IMR-90 (cell line): ENCODE data around the gene CRACR2B. TPM values are rescaled to one million over a fixed set of nuclear protein-coding genes. Genes with fewer than 3 reads are reported as not detected.
A peak's percentile ranks its signal among the peaks of the same experiment; 100 is the strongest.

Experiments used
- ATAC-seq: fragments of 200-7000 bp; cut with Tn5 transposase; 2 replicates; pipeline ENCODE4 v1.9.1; 2020; ENCODE audit warnings: low read depth, mild to moderate bottlenecking, moderate library complexity
- BruUV-seq: library from RNA; stranded (reverse); fragments of 400-500 nt; replicated peaks from 2 replicates; lab custom pipeline; 2021; lab: Mats Ljungman, UMichigan
- CTCF ChIA-PET: fragments of 300-600 bp; formaldehyde crosslinking; extraction: SDS; loops from one replicate; lab custom pipeline; 2021; ENCODE audit warnings: antibody characterized with exemption; lab: Yijun Ruan, JAX
- POLR2A ChIA-PET: fragments of 300-600 bp; sonication (Branson Sonifier 250); formaldehyde crosslinking; loops from one replicate; lab custom pipeline; 2022; ENCODE audit warnings: antibody characterized with exemption; ENCODE audit not compliant: unreplicated experiment; lab: Charles Lee
- DNase-seq: peaks from one replicate; pipeline ENCODE4 v3.0.0; 2013
- H2AFZ ChIP-seq: replicated peaks from 2 replicates; pipeline ENCODE3; 2013; ENCODE audit warnings: low read length, mild to moderate bottlenecking; ENCODE audit not compliant: poor library complexity
- H2AK5ac ChIP-seq: 2 replicates; pipeline ENCODE4 v1.6.1; 2013; ENCODE audit warnings: low read depth, low read length, inconsistent platforms
- H2AK9ac ChIP-seq: replicated peaks from 2 replicates; pipeline ENCODE3; 2013; ENCODE audit warnings: mild to moderate bottlenecking, low read depth, low read length, moderate library complexity; ENCODE audit not compliant: poor library complexity
- H2BK120ac ChIP-seq: 2 replicates; pipeline ENCODE4 v1.6.1; 2013; ENCODE audit warnings: low read depth, low read length, inconsistent platforms
- H2BK15ac ChIP-seq: 3 replicates; pipeline ENCODE4 v1.6.1; 2013; ENCODE audit warnings: low read depth, low read length, inconsistent platforms
- H2BK20ac ChIP-seq: 2 replicates; pipeline ENCODE4 v1.6.1; 2013; ENCODE audit warnings: low read depth, mild to moderate bottlenecking, inconsistent platforms, low read length, moderate library complexity
- H2BK5ac ChIP-seq: 2 replicates; pipeline ENCODE4 v1.6.1; 2013; ENCODE audit warnings: mild to moderate bottlenecking, low read depth, low read length, inconsistent platforms; ENCODE audit not compliant: poor library complexity, severe bottlenecking
- H3K14ac ChIP-seq: replicated peaks from 2 replicates; pipeline ENCODE4 v1.6.1; 2013; ENCODE audit warnings: low read depth, low read length, inconsistent platforms
- H3K18ac ChIP-seq: 2 replicates; pipeline ENCODE4 v1.6.1; 2013; ENCODE audit warnings: low read depth, low read length, control low read depth
- H3K23ac ChIP-seq: 2 replicates; pipeline ENCODE4 v1.6.1; 2013; ENCODE audit warnings: low read depth, low read length, inconsistent platforms
- H3K27ac ChIP-seq: 2 replicates; pipeline ENCODE4 v1.5.1; 2013; ENCODE audit warnings: mild to moderate bottlenecking, control low read depth, low read length; ENCODE audit not compliant: insufficient read depth
- H3K27me3 ChIP-seq: 2 replicates; pipeline ENCODE4 v1.6.1; 2013; ENCODE audit warnings: low read length; ENCODE audit not compliant: control insufficient read depth, insufficient read depth
- H3K36me3 ChIP-seq: 2 replicates; pipeline ENCODE4 v1.6.1; 2013; ENCODE audit warnings: low read length, mixed read lengths; ENCODE audit not compliant: control insufficient read depth, insufficient read depth
- H3K4ac ChIP-seq: 2 replicates; pipeline ENCODE4 v1.6.1; 2013; ENCODE audit warnings: low read depth, low read length, inconsistent platforms
- H3K4me1 ChIP-seq: 2 replicates; pipeline ENCODE4 v1.6.1; 2013; ENCODE audit warnings: low read length, mixed read lengths; ENCODE audit not compliant: control insufficient read depth, insufficient read depth
- H3K4me2 ChIP-seq: 2 replicates; pipeline ENCODE4 v1.6.1; 2013; ENCODE audit warnings: low read depth, mild to moderate bottlenecking, control low read depth, low read length, moderate library complexity
- H3K4me3 ChIP-seq: 2 replicates; pipeline ENCODE4 v1.5.1; 2013; ENCODE audit warnings: low read depth, mild to moderate bottlenecking, control low read depth, low read length, moderate library complexity; ENCODE audit not compliant: insufficient read depth
- H3K56ac ChIP-seq: 2 replicates; pipeline ENCODE4 v1.6.1; 2013; ENCODE audit warnings: low read length, inconsistent platforms; ENCODE audit not compliant: insufficient read depth; ENCODE audit errors: extremely low read depth
- H3K79me1 ChIP-seq, 2 experiments: 2 replicates each; pipeline ENCODE4 v1.6.1; 2013; ENCODE audit warnings: low read length in 2 of 2, inconsistent platforms in 1 of 2, low read depth in 1 of 2
- H3K9ac ChIP-seq: 2 replicates; pipeline ENCODE4 v1.6.1; 2013; ENCODE audit warnings: low read depth, low read length, control low read depth
- H3K9me1 ChIP-seq: 2 replicates; pipeline ENCODE4 v1.6.1; 2013; ENCODE audit warnings: low read length, inconsistent platforms; ENCODE audit not compliant: insufficient read depth
- H3K9me3 ChIP-seq: 2 replicates; pipeline ENCODE4 v1.6.1; 2013; ENCODE audit warnings: low read length; ENCODE audit not compliant: control insufficient read depth, insufficient read depth
- H4K20me1 ChIP-seq: 2 replicates; pipeline ENCODE4 v1.6.1; 2013; ENCODE audit warnings: low read length, inconsistent platforms; ENCODE audit not compliant: insufficient read depth
- H4K5ac ChIP-seq: 2 replicates; pipeline ENCODE4 v1.6.1; 2013; ENCODE audit warnings: mild to moderate bottlenecking, low read depth, low read length, control low read depth
- H4K8ac ChIP-seq, 2 experiments: 2 replicates each; pipeline ENCODE4 v1.6.1; 2013; ENCODE audit warnings: low read depth in 2 of 2, low read length in 2 of 2, control low read depth in 1 of 2, inconsistent platforms in 1 of 2
- H4K91ac ChIP-seq: 2 replicates; pipeline ENCODE4 v1.6.1; 2013; ENCODE audit warnings: low read depth, low read length, inconsistent platforms; ENCODE audit not compliant: insufficient read depth
- MAFK ChIP-seq: IDR thresholded peaks from 2 replicates; pipeline ENCODE4 v1.6.1; 2012; ENCODE audit warnings: low read depth, low read length, improper control_type of control experiment
- NFE2L2 ChIP-seq: fragments of 150-350 bp; IDR thresholded peaks from 2 replicates; pipeline ENCODE4 v1.6.1; 2016; ENCODE audit warnings: low read depth, mild to moderate bottlenecking, low read length
- WGBS, 2 experiments: methylation state at CpG; one replicate each; pipeline versions ENCODE4 v1.1.5 to v1.1.7; 2013; ENCODE audit warnings: missing lambda C conversion rate in 2 of 2; ENCODE audit not compliant: insufficient read length in 1 of 2; ENCODE audit errors: extremely low coverage in 2 of 2; 5-methylcytosine and 5-hydroxymethylcytosine counted together
- dilution Hi-C: fragments of 300-500 bp; cut with HindIII; formaldehyde crosslinking; loops from one replicate; pipeline ENCODE4 v1.14.3; 2018; ENCODE audit warnings: low sequenced_read_pairs; ENCODE audit not compliant: unreplicated experiment
- in situ Hi-C: fragments of 300-500 bp; cut with MboI; formaldehyde crosslinking; loops from 3 replicates; pipeline ENCODE4 v1.14.3; 2019; ENCODE audit warnings: low sequenced_read_pairs, inconsistent platforms, mixed read lengths
- intact Hi-C: fragments of 100-400 bp; cut with micrococcal nuclease; formaldehyde crosslinking; loops from 2 replicates; pipeline ENCODE4 v1.10.0; 2022
- polyA plus RNA-seq, 3 experiments: library from polyadenylated mRNA; depleted of rRNA; stranded (reverse); fragments of >200 nt; gene quantifications; 2 replicates each; pipeline ENCODE4 v1.2.3, GENCODE V29; 2012; ENCODE audit warnings: low replicate concordance in 1 of 3
- total RNA-seq: library from RNA; depleted of rRNA; stranded (reverse); fragments of >200 nt; gene quantifications from 2 replicates; pipeline ENCODE4 v1.2.3, GENCODE V29; 2012

The CRACR2B gene
- total and polyA plus RNA-seq, 2 of the 4 experiments (the other 2 are of a cell fraction): 0.54 to 2.5 TPM

GRCh38 chr11:833849-834311 lies 6.2 kb downstream of the CRACR2B start:
- no peak for DNase-seq
- no peak for ATAC-seq
- CTCF ChIA-PET: interaction anchor here (0.8 kb wide), 1 partner anchor 51 kb away, joined by 3 read pairs; no protein-coding TSS in a partner anchor

More at GRCh38 chr11:833849-834311, 6.2 kb downstream of the CRACR2B start:
- Histone ChIP-seq H2AK9ac (peak overlapping the region; percentile 100), H3K9ac (peak overlapping the region; percentile 94), H2BK15ac (peak overlapping the region; percentile 34; the same call in 1 of the 3 replicates), H3K27me3 (no peaks in the 10 kb centered on the region), H4K91ac (peak overlapping the region; percentile 77; the same call in 1 of the 2 replicates), H4K8ac (peak overlapping the region in 1 of 2 experiments; percentile 14; a peak in 1 of 4 replicates), H3K9me3 (no peaks in the 10 kb centered on the region), H3K4me3 (peak overlapping the region; percentile 84), H3K4me1 (peaks cover 41% of the 10 kb centered on the region), H3K56ac (peak overlapping the region; percentile 32; the same call in 1 of the 2 replicates), H2AK5ac (peak overlapping the region; percentile 94), H3K36me3 (peaks cover 27% of the 10 kb centered on the region), H2AFZ (no peak overlapping the region), H3K4ac (peak overlapping the region; percentile 98), H2BK5ac (peak overlapping the region; percentile 93), H3K4me2 (peak overlapping the region; percentile 83), H3K23ac (peak overlapping the region; percentile 96), H4K5ac (0 out of 2 replicates have a peak overlapping the region, but pooled peaks have one; percentile 33), H4K20me1 (peaks cover 67% of the 10 kb centered on the region), H3K9me1 (peaks cover 21% of the 10 kb centered on the region), H3K14ac (peak overlapping the region; percentile 99), H3K27ac (peak overlapping the region; percentile 93), H2BK120ac (peak overlapping the region; percentile 51; the same call in 1 of the 2 replicates), H3K18ac (no peak overlapping the region), H3K79me1 (peaks cover 15 to 58% of the 10 kb centered on the region in 2 experiments), H2BK20ac (no peak overlapping the region)
- 20% methylated on average over 2 of the region's 9 CpGs; no CpG with 5 or more reads in 1 of the 2 experiments for WGBS, 2 experiments
- no TSS peak for BruUV-seq
- POLR2A ChIA-PET: interaction anchor here (0.9 to 1.9 kb wide), 4 partner anchors 9 to 15 kb away, joined by 3 to 6 read pairs (median 5); partner anchors contain the start of genes PNPLA2 and TSPAN4
- TF ChIP-seq NFE2L2 (0 out of 2 replicates have a peak, but pooled peaks have one; percentile 4), MAFK (no peak)
- intact Hi-C loops: no loop called here
- in situ Hi-C loops: no loop called here
- dilution Hi-C loops: no loop called here
